MM.1S (cell line): ENCODE data around the gene ZBTB47.

Source experiments
- EZH2 ChIP-seq: fragments of 300-600 bp; sonication (generic); optimal IDR thresholded peaks from 2 replicates; pipeline ENCODE3; 2017; ENCODE audit warnings: low read depth, mild to moderate bottlenecking, antibody characterized with exemption, low read length, mixed read lengths
- EZH2phosphoT487 ChIP-seq: fragments of 300-600 bp; sonication (generic); IDR thresholded peaks from 2 replicates; pipeline ENCODE4 v1.6.1; 2018; ENCODE audit warnings: antibody characterized with exemption, low read length

- TF ChIP-seq EZH2phosphoT487 (no peak), EZH2 (no peak)
Observed at GRCh38 chr3:42633544-42633943, 20.0 kb upstream of the ZBTB47 start.
